ENCODE data around the gene TMEM87B. TPM values are rescaled to one million over a fixed set of nuclear protein-coding genes. Genes with fewer than 3 reads are reported as not detected.
A peak's percentile ranks its signal among the peaks of the same experiment; 100 is the strongest.

TMEM87B gene
- total and polyA plus RNA-seq, 7 donors, result 10.2 to 36.7 (median 19.7) TPM

GRCh38 chr2:112140205-112140802 lies 85.2 kb downstream of the TMEM87B start:
- H3K27ac ChIP-seq, result peak overlapping the region in 1 of 4 donors; percentile 26
- no peak for TF ChIP-seq CTCF (IDR thresholded peaks at IDR 0.05)
- no peak for TF ChIP-seq EP300 (IDR thresholded peaks at IDR 0.05)
- no peak for TF ChIP-seq POLR2AphosphoS5 (IDR thresholded peaks at IDR 0.05)
- TF ChIP-seq POLR2A (IDR thresholded peaks at IDR 0.05), result no peak
- no peak for DNase-seq
- H3K4me1 ChIP-seq, result peaks cover 0 to 13% (median 7%) of the 10 kb centered on the region in 4 donors
- H3K9me3 ChIP-seq, result no peaks in the 10 kb centered on the region
- intact Hi-C loops (cut with DNase I), result no loop called here
- H3K4me3 ChIP-seq, result peak overlapping the region in 2 of 4 donors; percentile 18 to 21
- no peaks in the 10 kb centered on the region for H3K36me3 ChIP-seq
- 20 to 23% methylated on average over 30 of the region's 30 CpGs for WGBS, 2 donors
- peaks cover 7 to 35% (median 11%) of the 10 kb centered on the region in 3 donors for H3K27me3 ChIP-seq

DNA sequence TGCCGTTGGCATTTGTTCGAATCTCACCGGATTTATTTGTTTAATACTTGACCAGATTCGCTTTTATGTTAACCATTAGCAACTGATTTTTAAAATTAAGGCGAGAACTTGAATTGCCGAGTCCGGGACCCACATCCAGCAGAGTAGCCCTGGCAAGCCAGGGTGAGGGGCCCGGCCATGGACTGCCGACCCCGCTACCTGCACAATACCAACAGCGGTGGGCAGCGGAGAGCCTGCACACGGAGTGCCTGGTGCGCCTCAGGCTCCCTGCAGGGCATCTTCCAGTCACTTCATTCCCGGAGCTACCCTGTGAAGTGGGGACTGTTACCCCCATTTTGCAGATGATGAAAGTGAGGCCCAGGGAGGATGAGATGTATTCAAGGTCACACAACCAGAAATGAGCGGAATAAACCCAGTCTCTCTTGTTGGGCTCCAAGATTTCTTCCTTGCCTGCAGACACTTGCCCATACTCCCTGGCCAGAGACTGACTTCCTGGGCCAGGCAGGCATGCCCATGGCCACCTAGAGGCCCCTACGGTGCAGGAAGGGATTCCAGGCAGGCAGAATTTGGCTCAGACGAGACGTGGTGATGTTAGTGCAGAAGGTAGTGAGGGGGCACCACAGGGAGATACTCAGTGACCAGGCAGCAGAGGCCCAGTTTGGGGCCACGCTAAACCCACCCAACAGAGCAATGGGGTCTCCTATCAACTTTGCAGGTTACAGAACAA lies 86.0 kb downstream of the TMEM87B start:
- no peak for DNase-seq
- H3K27ac ChIP-seq, result no peak overlapping the region
- 83 to 88% methylated on average over 20 of the region's 20 CpGs for WGBS, 2 donors
- intact Hi-C loops (cut with DNase I), result no loop called here
- peaks cover 7 to 35% (median 11%) of the 10 kb centered on the region in 3 donors for H3K27me3 ChIP-seq
- H3K36me3 ChIP-seq, result no peaks in the 10 kb centered on the region
- no peak for TF ChIP-seq EP300 (IDR thresholded peaks at IDR 0.05)
- H3K9me3 ChIP-seq, result no peaks in the 10 kb centered on the region
- no peak overlapping the region for H3K4me3 ChIP-seq
- peaks cover 0 to 13% (median 7%) of the 10 kb centered on the region in 4 donors for H3K4me1 ChIP-seq

DNA sequence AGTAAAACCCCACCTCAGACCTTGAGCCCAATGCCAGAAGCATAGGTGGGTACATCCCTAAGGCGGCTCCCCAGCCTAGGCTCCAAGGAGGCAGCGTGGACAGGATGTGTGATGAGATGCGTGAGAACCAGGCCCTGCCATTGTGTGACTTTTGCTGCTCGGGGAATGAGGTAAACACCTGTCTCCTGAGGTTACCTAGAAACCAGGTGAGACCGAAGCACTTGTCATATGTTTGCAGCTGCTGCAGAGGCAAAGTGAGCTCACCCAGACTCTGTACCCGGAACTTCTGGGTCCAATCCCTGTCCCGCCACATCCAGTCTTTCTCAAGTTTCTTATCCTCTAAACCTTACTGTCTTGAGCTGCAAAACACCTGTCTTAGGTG lies 86.5 kb downstream of the TMEM87B start:
- DNase-seq, result no peak
- peaks cover 0 to 13% (median 7%) of the 10 kb centered on the region in 4 donors for H3K4me1 ChIP-seq
- intact Hi-C loops (cut with DNase I), result no loop called here
- no peaks in the 10 kb centered on the region for H3K36me3 ChIP-seq
- H3K4me3 ChIP-seq, result no peak overlapping the region
- H3K27ac ChIP-seq, result no peak overlapping the region
- TF ChIP-seq POLR2A (IDR thresholded peaks at IDR 0.05) (no peak), EP300 (IDR thresholded peaks at IDR 0.05) (no peak), POLR2AphosphoS5 (IDR thresholded peaks at IDR 0.05) (no peak), CTCF (IDR thresholded peaks at IDR 0.05) (no peak)
- H3K9me3 ChIP-seq, result no peaks in the 10 kb centered on the region
- H3K27me3 ChIP-seq, result peaks cover 7 to 32% (median 11%) of the 10 kb centered on the region in 3 donors
- 64 to 74% methylated on average over 7 of the region's 7 CpGs for WGBS, 2 donors

DNA sequence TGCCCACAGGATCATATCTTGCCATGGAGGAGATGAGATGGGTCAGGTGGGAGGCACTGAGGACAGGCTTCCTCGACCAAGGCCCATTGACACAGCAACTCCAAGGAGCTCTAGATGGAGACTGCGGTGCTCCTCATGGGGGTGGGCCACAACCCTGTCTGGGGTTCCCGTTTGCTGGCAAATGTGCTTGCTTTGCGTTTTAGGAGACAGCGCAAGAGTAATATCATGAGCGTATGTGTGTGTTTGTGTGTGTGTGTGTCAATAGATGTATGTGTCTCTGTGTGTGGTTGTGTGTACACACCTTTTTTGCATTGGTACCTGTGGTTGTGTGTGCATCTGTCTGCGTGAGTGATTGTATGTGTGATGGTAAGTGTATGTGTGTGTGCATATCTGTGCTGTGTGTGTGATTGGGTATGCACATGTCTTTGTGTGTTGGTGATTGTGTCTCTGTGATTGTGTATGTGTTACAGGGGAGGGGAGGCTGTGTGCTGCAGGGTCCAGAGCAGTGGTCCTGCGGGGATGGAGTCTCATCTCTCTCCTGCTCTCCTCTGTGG lies 87.5 kb downstream of the TMEM87B start:
- DNase-seq, result no peak
- TF ChIP-seq CTCF (IDR thresholded peaks at IDR 0.05), result no peak
- no peak for TF ChIP-seq EP300 (IDR thresholded peaks at IDR 0.05)
- TF ChIP-seq POLR2A (IDR thresholded peaks at IDR 0.05), result no peak
- TF ChIP-seq POLR2AphosphoS5 (IDR thresholded peaks at IDR 0.05), result no peak
- peaks cover 7 to 23% (median 11%) of the 10 kb centered on the region in 3 donors for H3K27me3 ChIP-seq
- intact Hi-C loops (cut with DNase I), result no loop called here
- H3K36me3 ChIP-seq, result no peaks in the 10 kb centered on the region
- H3K4me3 ChIP-seq, result no peak overlapping the region
- no peak overlapping the region for H3K27ac ChIP-seq
- 84 to 85% methylated on average over 8 of the region's 8 CpGs for WGBS, 2 donors
- H3K4me1 ChIP-seq, result peaks cover 0 to 13% (median 7%) of the 10 kb centered on the region in 4 donors
- no peaks in the 10 kb centered on the region for H3K9me3 ChIP-seq

DNA sequence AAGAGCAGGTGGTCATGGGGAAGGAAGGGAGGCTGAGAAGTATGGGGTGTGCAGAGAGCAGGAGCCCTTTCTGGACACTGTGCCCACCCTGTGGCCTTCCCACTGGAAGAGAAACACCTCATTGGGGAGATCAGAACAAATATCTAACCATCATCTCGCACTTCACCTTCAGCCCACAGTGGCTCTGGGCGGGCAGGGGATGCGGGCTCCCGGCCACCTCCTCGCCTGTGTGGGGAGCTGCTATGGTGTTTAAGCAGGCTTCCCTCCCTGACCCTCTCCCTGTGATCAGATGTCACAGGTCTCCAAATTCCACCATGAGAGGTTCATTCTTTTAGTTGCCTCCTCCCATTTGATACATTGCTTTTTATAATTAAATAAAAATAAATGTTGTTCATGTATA lies 88.1 kb downstream of the TMEM87B start:
- no peak for DNase-seq
- Histone ChIP-seq H3K9me3 (no peaks in the 10 kb centered on the region), H3K36me3 (no peaks in the 10 kb centered on the region), H3K27ac (no peak overlapping the region), H3K4me1 (peaks cover 0 to 8% (median 2%) of the 10 kb centered on the region in 4 donors), H3K4me3 (no peak overlapping the region), H3K27me3 (peaks cover 3 to 17% (median 9%) of the 10 kb centered on the region in 3 donors)
- no peak for TF ChIP-seq POLR2A (IDR thresholded peaks at IDR 0.05)
- TF ChIP-seq CTCF (IDR thresholded peaks at IDR 0.05), result no peak
- TF ChIP-seq POLR2AphosphoS5 (IDR thresholded peaks at IDR 0.05), result no peak
- TF ChIP-seq EP300 (IDR thresholded peaks at IDR 0.05), result no peak
- intact Hi-C loops (cut with DNase I), result no loop called here
- 90% methylated on average over 5 of the region's 5 CpGs for WGBS, 2 donors
